D341Med (cell line): ENCODE results near the gene ZCCHC24.
"Not testable (repeated sequence)": the region's sequence is repeated elsewhere in the genome, so short reads cannot be mapped to it uniquely, and the experiment has no call there.

Experiments
- DNase-seq: peaks from one replicate; pipeline ENCODE4 v3.0.0; 2012; ENCODE audit warnings: low spot score

Gene ZCCHC24

DNA sequence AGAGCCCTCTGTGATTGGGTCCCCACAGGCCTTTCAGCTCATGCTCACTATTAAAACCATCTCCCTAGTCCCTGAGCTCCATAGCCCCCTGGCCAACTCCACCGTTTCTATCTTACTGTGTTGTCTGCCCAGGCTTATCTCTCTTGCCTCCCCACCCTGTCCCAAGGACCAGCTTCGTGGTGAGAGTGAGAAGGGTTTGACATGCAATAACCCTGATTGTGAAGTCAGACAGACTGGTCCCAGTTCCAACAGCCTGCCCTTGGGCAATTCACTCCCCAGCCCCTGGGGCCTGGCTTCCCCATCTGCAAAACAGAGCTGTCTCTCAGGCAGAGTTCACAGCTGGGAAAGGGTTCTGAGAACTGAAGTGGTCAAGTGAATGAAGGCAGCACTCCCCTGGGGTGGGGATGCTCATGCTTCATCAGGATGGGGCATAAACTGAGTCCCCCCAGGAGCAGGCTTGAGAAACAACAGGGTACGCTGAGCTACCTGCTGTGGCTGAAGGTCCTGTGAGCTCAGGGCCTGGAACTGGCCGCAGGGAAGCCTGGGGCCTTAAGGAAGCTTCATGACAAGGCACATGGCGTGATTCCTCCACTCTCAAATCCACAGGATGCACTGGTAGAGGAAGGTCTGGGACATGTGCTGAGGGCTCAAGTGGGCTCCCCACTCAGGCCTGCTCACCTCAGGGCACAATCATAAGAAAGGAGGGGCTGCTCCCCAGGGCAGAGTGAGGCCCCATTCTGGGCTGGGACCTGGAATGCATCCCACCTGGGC lies 100.0 kb downstream of the ZCCHC24 start:
- DNase-seq: peak; percentile 4

DNA sequence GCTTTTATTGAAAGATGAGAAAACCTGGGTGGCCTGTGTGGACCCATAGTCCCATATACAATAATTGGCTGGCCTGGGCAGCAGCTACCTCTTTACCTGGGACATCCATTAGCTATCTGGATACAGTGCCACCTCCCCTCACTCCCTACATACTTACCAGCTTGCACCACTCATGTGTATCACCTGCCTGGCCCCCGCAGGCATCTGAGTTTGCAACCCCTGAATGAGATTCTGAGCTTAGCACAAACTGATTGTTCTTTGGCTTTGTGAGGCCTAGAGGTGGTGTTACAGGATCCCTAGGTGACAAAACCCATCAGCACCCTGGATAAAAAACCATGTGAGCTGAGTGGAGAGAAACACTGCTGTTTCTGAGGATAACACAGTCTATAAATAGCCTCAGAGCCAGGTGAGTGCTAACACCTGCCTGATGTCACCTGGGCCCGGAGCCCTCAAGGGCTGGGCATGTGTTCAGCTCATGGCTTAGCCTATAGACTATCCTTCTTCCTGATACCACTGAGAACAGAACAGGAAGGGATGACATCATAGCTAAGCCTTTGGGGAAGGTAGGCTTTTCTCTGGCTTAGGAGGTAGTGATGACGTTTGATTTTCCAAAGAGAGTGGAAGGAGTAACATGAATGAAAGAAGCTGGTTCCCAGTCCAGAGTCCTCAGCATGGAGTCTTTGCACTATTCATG lies 100.8 kb downstream of the ZCCHC24 start:
- no peak for DNase-seq

DNA sequence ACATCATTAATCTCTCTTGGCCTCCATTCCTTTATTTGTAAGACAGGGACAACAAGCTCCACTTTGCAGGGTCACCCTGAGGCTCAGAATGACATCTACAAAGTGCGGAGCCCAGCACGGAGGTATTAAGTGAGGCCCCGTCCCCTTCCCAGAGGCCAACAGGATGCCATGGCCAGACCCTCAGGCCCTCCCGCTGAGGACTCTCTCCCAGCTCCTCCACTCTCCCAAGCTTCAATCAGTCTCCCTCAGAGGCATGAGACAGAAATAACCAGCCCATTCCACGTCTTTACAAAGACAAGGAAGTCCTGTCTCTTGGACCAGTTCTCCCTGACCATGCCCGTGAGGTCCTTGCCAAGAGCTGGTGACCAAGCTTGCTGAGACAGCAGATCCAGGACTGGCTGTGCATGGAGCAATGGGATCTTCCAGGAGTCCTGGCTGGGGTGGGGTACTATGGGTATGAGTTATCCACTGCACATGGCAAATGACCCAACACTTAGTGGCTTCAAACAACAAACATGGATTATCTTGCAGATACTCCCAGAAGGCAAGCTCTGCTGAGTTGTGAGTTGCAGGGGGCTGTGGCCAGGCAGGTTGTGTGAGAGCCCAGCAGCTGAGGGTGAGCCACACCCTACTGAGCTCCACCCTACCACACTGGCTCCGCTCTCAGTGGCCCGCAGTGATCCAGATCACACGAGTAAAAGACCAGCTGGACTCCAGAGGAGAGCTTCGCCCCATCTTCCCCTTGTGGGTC lies 102.4 kb downstream of the ZCCHC24 start:
- DNase-seq: no peak

DNA sequence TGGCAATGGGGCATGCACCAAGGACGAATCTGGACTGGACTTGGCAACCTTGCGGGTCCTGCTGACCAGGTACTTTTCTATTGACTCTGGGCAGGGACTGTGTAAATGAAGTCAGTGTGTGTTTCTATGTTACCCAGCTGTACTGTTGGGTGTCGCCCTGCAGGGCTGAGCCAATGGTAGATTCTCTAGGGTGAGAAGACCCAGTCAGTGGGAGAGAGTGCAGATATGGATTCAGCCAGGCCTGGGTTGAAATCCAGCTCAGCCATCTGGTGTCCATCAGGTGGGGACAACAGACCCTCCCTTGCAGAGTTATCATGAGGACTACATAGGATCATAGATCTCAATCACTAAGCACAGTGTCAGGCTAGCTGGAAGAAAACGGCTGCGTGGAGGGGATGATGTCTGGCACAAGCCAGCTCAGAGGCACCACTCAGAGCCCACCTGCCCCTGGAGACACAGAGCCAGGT lies 103.1 kb downstream of the ZCCHC24 start:
- DNase-seq: no peak

DNA sequence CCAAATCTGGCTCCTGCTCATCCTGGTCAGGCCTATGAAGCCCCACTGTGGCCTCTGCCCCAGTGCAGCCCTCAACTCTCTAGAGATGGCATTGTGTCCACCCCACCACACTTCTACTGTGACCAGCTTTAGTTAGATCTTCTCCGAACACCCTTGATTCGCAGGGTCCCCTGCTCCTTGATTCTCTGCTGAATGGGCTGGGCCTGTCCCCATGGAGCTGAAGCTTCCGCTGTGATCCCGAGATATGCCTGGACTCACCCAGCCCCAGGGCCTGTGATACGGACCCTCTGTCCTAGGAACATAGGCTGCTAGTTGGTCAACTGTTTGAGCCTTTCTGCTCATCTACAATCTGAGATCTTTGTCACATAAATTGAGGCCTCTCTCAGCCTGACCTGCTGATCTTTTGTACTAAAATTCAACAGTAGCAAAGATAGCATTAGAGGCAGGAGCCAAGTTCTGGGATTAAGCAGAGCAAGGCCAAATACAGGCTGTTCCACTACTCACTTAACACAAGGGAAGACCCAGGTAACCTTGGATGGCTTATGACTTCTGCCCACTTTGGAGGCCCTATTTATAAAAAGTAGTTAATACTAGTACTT lies 104.7 kb downstream of the ZCCHC24 start:
- no peak for DNase-seq

DNA sequence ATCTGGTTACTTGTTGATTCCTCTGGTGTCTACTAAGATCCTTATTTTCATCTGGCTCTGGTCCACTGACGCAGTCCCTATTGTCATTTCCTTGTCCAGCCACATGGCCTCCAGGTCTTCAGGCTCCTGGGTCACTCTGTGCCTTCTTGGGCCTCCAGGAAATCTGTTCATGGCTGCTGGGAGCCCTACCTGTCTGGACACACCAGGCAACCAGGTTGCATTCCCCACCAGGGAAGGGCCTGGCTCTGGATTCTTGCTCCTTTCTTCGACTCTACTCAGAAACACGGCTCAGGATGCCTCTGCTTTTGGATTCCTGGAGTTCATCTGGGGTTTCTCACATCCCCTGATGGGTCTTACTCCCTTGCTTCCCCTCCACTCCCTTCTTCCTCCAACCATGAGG lies 106.2 kb downstream of the ZCCHC24 start:
- DNase-seq: no peak

DNA sequence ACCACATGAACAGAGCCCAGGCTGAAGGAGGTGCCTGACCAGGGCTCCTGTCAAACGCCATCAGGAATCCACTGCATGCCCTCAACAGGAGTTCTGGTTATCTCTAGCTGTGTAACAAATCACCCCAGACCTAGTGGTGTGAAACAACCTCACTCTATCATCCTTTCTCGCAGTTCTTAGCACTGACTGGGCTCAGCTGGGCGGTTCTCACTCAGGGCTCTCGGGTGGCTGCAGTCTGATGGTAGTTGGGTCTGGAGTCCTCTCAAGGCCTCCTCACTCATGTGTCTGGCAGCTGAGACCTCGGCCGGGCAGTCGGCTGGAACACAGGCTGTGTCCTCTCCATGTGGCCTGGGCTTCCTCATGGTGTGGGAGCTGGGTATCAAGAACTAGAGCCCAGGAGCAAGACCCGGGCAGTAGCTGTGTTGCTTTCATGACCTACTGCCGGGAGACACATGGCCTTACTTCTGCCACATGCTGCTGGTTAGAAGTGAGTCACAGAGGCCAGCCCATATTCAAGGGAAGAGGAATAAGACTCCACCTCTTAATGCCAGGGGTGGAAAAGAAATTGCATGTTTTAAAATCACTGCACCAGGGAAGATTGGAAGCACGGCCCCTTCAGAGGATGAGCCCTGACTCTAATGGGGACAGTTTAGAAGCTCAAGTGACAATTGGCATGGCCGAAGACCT lies 107.5 kb downstream of the ZCCHC24 start:
- not testable (repeated sequence) for DNase-seq

DNA sequence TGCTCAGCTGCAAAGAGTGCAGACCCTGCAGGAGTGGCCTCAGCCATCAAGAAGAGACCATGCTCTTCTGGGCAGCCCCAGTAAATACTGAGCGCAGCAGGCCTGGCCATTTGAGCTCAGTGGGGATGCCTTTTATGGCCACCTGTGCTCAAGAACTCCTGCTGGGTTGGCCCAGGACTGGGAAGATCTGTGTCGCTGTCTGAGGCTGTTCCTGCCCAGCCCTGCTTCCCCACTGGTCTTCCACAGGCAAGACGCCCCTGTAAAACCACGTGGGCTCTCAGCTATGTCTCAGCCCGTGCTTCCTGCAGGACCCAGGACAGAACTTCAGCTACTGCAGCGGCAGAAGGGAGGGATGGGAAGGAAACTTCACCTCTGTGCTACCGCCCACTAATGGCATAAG lies 108.7 kb downstream of the ZCCHC24 start:
- no peak for DNase-seq

DNA sequence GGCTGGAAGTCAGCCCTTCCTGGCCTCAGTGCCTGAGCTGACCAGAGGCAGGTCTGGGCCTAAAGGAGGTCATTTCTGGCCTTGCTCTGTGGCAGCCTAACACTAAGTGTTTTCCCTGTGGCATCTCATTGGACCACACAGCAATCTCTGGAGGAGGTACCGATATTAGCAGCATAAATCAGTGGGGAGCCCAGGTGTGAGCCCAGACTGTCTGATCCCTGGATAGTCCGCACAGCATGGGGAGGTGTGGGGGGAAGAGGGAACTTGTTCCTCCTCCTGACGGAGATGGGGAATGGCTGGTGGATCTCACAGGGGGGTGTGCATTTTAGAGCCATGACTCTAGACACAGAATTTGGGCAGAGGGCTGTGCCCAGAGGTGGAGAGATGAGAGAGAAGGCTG lies 109.1 kb downstream of the ZCCHC24 start:
- no peak for DNase-seq

DNA sequence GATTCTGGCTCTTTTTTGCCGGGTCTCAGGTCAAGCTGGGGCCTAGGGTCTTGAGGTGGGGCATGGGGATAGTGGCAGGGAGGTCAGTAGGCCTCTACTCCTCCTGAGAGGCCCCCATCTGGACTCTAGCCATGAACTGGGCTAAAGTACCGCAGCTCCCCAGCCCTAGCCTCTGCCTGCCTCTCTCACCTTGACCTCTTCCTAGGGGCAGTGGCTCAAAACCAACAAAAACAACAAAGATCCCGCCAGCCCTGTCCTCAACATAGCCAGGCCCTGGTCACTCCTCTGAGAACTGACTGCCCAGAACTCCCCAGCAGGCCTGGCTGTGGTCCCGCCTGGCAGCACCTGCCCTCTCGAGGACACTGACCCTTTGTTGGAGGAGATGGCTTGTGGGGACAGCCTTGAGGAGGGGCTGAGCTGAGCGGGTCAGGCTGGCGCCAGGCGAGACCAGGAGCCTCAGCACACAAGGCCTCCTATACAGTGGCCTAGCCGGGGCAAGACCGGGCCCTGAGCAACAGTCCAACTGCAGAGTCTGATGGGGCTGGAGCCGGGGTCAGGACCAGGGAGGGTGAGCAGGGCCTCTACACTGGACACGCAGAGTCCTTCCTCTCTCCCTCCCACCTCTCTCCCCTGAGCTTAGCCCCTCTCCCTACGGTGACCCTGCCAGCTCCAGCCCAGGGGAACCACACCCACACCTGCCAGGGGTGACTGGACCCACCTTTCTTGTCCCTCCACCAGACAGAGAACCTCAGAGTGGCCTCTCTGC lies 109.8 kb downstream of the ZCCHC24 start:
- no peak for DNase-seq

DNA sequence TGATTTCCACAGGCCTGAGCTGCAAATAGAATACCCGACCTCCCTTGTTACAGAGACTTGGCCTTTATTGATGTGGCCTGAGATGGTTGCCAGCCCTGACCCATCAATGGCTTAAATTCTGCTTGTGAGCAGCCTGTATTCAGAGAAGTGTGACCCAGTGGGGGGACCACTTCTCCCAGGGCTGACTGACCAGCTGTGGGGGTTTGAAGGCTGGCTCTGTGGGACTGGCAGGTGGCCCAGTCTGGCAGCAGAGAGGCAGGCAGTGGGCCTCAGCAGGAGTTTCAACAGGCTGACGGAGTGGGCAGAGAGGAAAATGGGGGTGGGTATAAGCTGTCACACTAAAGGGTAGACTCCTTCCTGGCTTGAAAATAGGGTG lies 110.3 kb downstream of the ZCCHC24 start:
- no peak for DNase-seq

DNA sequence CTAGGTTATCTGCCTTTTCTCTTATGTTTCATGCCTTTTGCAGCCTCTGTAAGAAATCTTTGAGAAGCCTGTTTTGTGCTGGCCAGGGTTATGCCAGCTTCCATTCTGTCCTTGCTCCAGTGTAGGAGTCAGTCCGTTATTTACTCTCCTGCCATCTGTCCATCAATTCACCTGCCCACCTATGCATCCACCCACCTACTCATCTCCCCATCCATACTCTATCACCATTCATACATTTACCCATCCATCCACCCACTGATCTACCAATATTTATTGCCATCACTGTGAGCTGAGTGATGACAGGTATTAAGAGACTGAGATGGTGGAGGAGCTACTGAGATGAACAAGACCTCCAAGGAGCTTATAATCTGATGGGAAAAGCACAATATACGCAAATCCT lies 110.9 kb downstream of the ZCCHC24 start:
- no peak for DNase-seq

DNA sequence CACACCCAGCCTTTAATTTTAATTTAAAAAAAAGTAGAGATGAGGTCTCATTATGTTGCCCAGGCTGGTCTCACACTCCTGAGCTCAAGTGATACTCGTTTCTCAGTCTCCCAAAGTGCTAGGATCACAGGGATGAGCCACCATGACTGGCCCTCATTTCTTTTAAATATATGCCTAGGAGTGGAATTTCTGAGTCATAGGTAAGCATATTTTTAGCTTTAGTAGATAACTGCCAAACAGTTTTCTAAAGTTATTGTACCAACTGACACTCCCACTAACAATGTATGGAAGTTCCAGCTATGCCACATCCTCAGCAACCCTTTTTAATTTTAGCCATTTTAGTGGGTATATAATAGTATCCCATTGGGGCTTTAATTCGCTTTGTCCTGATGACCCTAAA lies 111.9 kb downstream of the ZCCHC24 start:
- no peak for DNase-seq

DNA sequence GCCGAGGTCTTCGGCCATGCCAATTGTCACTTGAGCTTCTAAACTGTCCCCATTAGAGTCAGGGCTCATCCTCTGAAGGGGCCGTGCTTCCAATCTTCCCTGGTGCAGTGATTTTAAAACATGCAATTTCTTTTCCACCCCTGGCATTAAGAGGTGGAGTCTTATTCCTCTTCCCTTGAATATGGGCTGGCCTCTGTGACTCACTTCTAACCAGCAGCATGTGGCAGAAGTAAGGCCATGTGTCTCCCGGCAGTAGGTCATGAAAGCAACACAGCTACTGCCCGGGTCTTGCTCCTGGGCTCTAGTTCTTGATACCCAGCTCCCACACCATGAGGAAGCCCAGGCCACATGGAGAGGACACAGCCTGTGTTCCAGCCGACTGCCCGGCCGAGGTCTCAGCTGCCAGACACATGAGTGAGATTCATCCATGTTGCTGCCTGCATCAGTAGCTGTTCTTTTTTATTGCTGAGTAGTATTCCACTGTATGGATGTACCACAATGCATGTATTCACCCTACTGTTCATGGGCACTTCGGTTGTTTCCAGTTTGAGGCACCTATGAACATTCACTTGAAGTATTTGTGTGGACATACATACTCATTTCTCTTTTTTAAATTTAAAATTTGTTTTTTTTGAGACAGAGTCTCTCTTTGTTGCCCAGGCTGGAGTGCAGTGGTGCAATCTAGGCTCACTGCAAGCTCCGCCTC lies 112.7 kb downstream of the ZCCHC24 start:
- not testable (repeated sequence) for DNase-seq
